Naive B cell (primary cell): ENCODE data around the gene NOP9. TPM values are rescaled to one million over a fixed set of nuclear protein-coding genes. Genes with fewer than 3 reads are reported as not detected.

Experiments
- ATAC-seq, 2 donors: fragments of 150-1000 bp; cut with Tn5 transposase; 2 replicates each; pipeline ENCODE4 v1.10.0; 2021; ENCODE audit warnings: low read depth in 2 of 2, mild to moderate bottlenecking in 2 of 2, moderate library complexity in 2 of 2
- DNase-seq: peaks from one replicate; pipeline ENCODE4 v3.0.0; 2022
- H3K27ac Mint-ChIP-seq, 6 donors: one replicate each; pipeline ENCODE4 v1.8.0; 2020 to 2022; ENCODE audit warnings: mild to moderate bottlenecking in 6 of 6, mixed read lengths in 6 of 6, moderate library complexity in 5 of 6, inconsistent platforms in 2 of 6
- H3K27me3 Mint-ChIP-seq, 3 donors: one replicate each; pipeline ENCODE4 v1.8.0; 2021 to 2022; ENCODE audit warnings: mixed read lengths in 3 of 3, mild to moderate bottlenecking in 1 of 3
- H3K36me3 Mint-ChIP-seq, 2 donors: one replicate each; pipeline ENCODE4 v1.8.0; 2020 to 2022; ENCODE audit warnings: mixed read lengths in 2 of 2, inconsistent platforms in 1 of 2, mild to moderate bottlenecking in 1 of 2
- H3K4me1 Mint-ChIP-seq, 3 donors: one replicate each; pipeline ENCODE4 v1.8.0; 2020 to 2022; ENCODE audit warnings: mixed read lengths in 3 of 3, inconsistent platforms in 1 of 3, mild to moderate bottlenecking in 1 of 3, moderate library complexity in 1 of 3
- H3K4me3 Mint-ChIP-seq, 8 donors: one replicate each; pipeline ENCODE4 v1.8.0; 2020 to 2022; ENCODE audit warnings: mild to moderate bottlenecking in 8 of 8, mixed read lengths in 8 of 8, moderate library complexity in 8 of 8, inconsistent platforms in 2 of 8
- H3K9me3 Mint-ChIP-seq, 7 donors: one replicate each; pipeline ENCODE4 v1.8.0; 2020 to 2022; ENCODE audit warnings: mixed read lengths in 7 of 7, mild to moderate bottlenecking in 5 of 7, inconsistent platforms in 2 of 7, moderate library complexity in 1 of 7
- polyA plus RNA-seq, 6 donors: library from polyadenylated mRNA; unstranded; fragments of 300-500 nt; fragmentation: Illumina TruSeq; gene quantifications; one replicate each; pipeline ENCODE4 v1.2.3, GENCODE V29; 2021; ENCODE audit warnings: low read depth in 6 of 6

NOP9 gene
- polyA plus RNA-seq, 6 donors from 2014 or later, result 0.83 to 2.4 (median 1.3) TPM

- peak overlapping the region; percentile 77 to 94 (median 91) for H3K4me3 Mint-ChIP-seq
- H3K36me3 Mint-ChIP-seq, result peaks cover 7 to 15% of the 10 kb centered on the region in 2 donors
- no peak for ATAC-seq
- DNase-seq, result no peak
- H3K27ac Mint-ChIP-seq, result peak overlapping the region; percentile 7 to 95 (median 54)
- no peaks in the 10 kb centered on the region for H3K9me3 Mint-ChIP-seq
- H3K27me3 Mint-ChIP-seq, result no peaks in the 10 kb centered on the region
- H3K4me1 Mint-ChIP-seq, result peaks cover 27 to 45% (median 45%) of the 10 kb centered on the region in 3 donors
Observed at GRCh38 chr14:24269910-24270536, 29.6 kb upstream of the NOP9 start.

GRCh38 chr14:24270537-24271133 lies 29.0 kb upstream of the NOP9 start:
- Mint-ChIP-seq H3K36me3 (peaks cover 7 to 15% of the 10 kb centered on the region in 2 donors), H3K4me3 (peak overlapping the region; percentile 77 to 94 (median 91)), H3K4me1 (peaks cover 33 to 46% (median 45%) of the 10 kb centered on the region in 3 donors), H3K9me3 (no peaks in the 10 kb centered on the region), H3K27me3 (no peaks in the 10 kb centered on the region), H3K27ac (peak overlapping the region; percentile 82 to 100 (median 96))
- DNase-seq (no peak), ATAC-seq (peak; percentile 1)

GRCh38 chr14:24271134-24271833 lies 28.4 kb upstream of the NOP9 start, which contains the start of gene RABGGTA:
Gene RABGGTA (minus strand): TSS chr14:24271597. CDS start chr14:24271115, 482 bp downstream.
- Mint-ChIP-seq H3K9me3 (no peaks in the 10 kb centered on the region), H3K27me3 (no peaks in the 10 kb centered on the region), H3K4me1 (peaks cover 33 to 46% (median 43%) of the 10 kb centered on the region in 3 donors), H3K36me3 (peaks cover 7 to 14% of the 10 kb centered on the region in 2 donors), H3K4me3 (peak within 1 kb of the TSS; percentile 77 to 94 (median 91)), H3K27ac (peak within 1 kb of the TSS; percentile 95 to 100 (median 99))
- ATAC-seq (peak; percentile 82), DNase-seq (peak; percentile 94)

- ATAC-seq (no peak), DNase-seq (no peak)
- no peaks in the 10 kb centered on the region for H3K9me3 Mint-ChIP-seq
- H3K4me3 Mint-ChIP-seq, result peak overlapping the region; percentile 77 to 94 (median 91)
- peak overlapping the region; percentile 95 to 100 (median 99) for H3K27ac Mint-ChIP-seq
- H3K4me1 Mint-ChIP-seq, result peaks cover 36 to 48% (median 42%) of the 10 kb centered on the region in 3 donors
- no peaks in the 10 kb centered on the region for H3K27me3 Mint-ChIP-seq
- peaks cover 6 to 8% of the 10 kb centered on the region in 2 donors for H3K36me3 Mint-ChIP-seq
Observed at GRCh38 chr14:24271834-24272263, 27.8 kb upstream of the NOP9 start.

GRCh38 chr14:24272467-24272866 lies 27.2 kb upstream of the NOP9 start:
- peak overlapping the region; percentile 95 to 100 (median 99) for H3K27ac Mint-ChIP-seq
- H3K9me3 Mint-ChIP-seq, result peaks cover 0 to 2% (median 0%) of the 10 kb centered on the region in 7 donors
- H3K27me3 Mint-ChIP-seq, result no peaks in the 10 kb centered on the region
- peak overlapping the region; percentile 15 to 93 (median 90) for H3K4me3 Mint-ChIP-seq
- no peak for ATAC-seq
- H3K36me3 Mint-ChIP-seq, result peaks cover 0 to 2% of the 10 kb centered on the region in 2 donors
- DNase-seq, result no peak
- peaks cover 41 to 50% (median 42%) of the 10 kb centered on the region in 3 donors for H3K4me1 Mint-ChIP-seq

GRCh38 chr14:24273422-24273998 lies 26.1 kb upstream of the NOP9 start:
- peaks cover 4 to 5% of the 10 kb centered on the region in 2 donors for H3K36me3 Mint-ChIP-seq
- H3K27ac Mint-ChIP-seq, result peak overlapping the region; percentile 81 to 100 (median 95)

GRCh38 chr14:24274101-24274543 lies 25.5 kb upstream of the NOP9 start:
- no peaks in the 10 kb centered on the region for H3K27me3 Mint-ChIP-seq
- peaks cover 0 to 8% (median 3%) of the 10 kb centered on the region in 7 donors for H3K9me3 Mint-ChIP-seq
- H3K27ac Mint-ChIP-seq, result peak overlapping the region; percentile 0 to 100 (median 95)
- peak overlapping the region in 5 of 8 donors; percentile 0 to 81 (median 28) for H3K4me3 Mint-ChIP-seq
- ATAC-seq (peak; percentile 27), DNase-seq (peak; percentile 70)
- peaks cover 57 to 64% (median 59%) of the 10 kb centered on the region in 3 donors for H3K4me1 Mint-ChIP-seq
- peaks cover 4 to 7% of the 10 kb centered on the region in 2 donors for H3K36me3 Mint-ChIP-seq

More at GRCh38 chr14:24273422-24273998, 26.1 kb upstream of the NOP9 start:
- Mint-ChIP-seq H3K4me3 (peak overlapping the region in 6 of 8 donors; percentile 0 to 81 (median 29)), H3K27me3 (no peaks in the 10 kb centered on the region), H3K9me3 (peaks cover 0 to 6% (median 0%) of the 10 kb centered on the region in 7 donors), H3K4me1 (peaks cover 51 to 60% (median 53%) of the 10 kb centered on the region in 3 donors)
- ATAC-seq (no peak), DNase-seq (no peak)

- ATAC-seq, result no peak
- Mint-ChIP-seq H3K27me3 (no peaks in the 10 kb centered on the region), H3K27ac (peak overlapping the region; percentile 88 to 99 (median 94)), H3K36me3 (peaks cover 4 to 7% of the 10 kb centered on the region in 2 donors), H3K9me3 (peaks cover 0 to 8% (median 3%) of the 10 kb centered on the region in 7 donors), H3K4me3 (peak overlapping the region in 7 of 8 donors; percentile 29 to 87 (median 72)), H3K4me1 (peaks cover 67 to 81% (median 73%) of the 10 kb centered on the region in 3 donors)
- DNase-seq, result no peak
Observed at GRCh38 chr14:24277071-24277470, 22.6 kb upstream of the NOP9 start.

- H3K4me1 Mint-ChIP-seq, result peaks cover 64 to 74% (median 66%) of the 10 kb centered on the region in 3 donors
Observed at GRCh38 chr14:24277606-24278321, 21.9 kb upstream of the NOP9 start.

GRCh38 chr14:24278424-24278823 lies 21.2 kb upstream of the NOP9 start:
- H3K36me3 Mint-ChIP-seq, result peaks cover 4 to 7% of the 10 kb centered on the region in 2 donors
- peaks cover 60 to 70% (median 64%) of the 10 kb centered on the region in 3 donors for H3K4me1 Mint-ChIP-seq
- H3K9me3 Mint-ChIP-seq, result peaks cover 0 to 8% (median 3%) of the 10 kb centered on the region in 7 donors
- DNase-seq, result no peak
- no peak for ATAC-seq
- peak overlapping the region; percentile 39 to 88 (median 66) for H3K4me3 Mint-ChIP-seq
- H3K27me3 Mint-ChIP-seq, result no peaks in the 10 kb centered on the region
- H3K27ac Mint-ChIP-seq, result peak overlapping the region; percentile 94 to 99 (median 98)

More at GRCh38 chr14:24277606-24278321, 21.9 kb upstream of the NOP9 start:
- DNase-seq, result peak; percentile 41
- H3K36me3 Mint-ChIP-seq, result peaks cover 4 to 7% of the 10 kb centered on the region in 2 donors
- peak; percentile 24 to 25 for ATAC-seq
- peak overlapping the region; percentile 19 to 88 (median 58) for H3K4me3 Mint-ChIP-seq
- peaks cover 0 to 8% (median 3%) of the 10 kb centered on the region in 7 donors for H3K9me3 Mint-ChIP-seq
- no peaks in the 10 kb centered on the region for H3K27me3 Mint-ChIP-seq
- H3K27ac Mint-ChIP-seq, result peak overlapping the region; percentile 94 to 99 (median 96)

- peaks cover 56 to 65% (median 59%) of the 10 kb centered on the region in 3 donors for H3K4me1 Mint-ChIP-seq
- H3K9me3 Mint-ChIP-seq, result peaks cover 0 to 8% (median 3%) of the 10 kb centered on the region in 7 donors
- H3K27ac Mint-ChIP-seq, result peak overlapping the region; percentile 93 to 99 (median 98)
- peaks cover 4 to 7% of the 10 kb centered on the region in 2 donors for H3K36me3 Mint-ChIP-seq
- H3K4me3 Mint-ChIP-seq, result peak overlapping the region; percentile 10 to 83 (median 70)
- H3K27me3 Mint-ChIP-seq, result no peaks in the 10 kb centered on the region
- peak; percentile 88 for ATAC-seq
- peak; percentile 71 for DNase-seq
Observed at GRCh38 chr14:24279301-24280186, 20.1 kb upstream of the NOP9 start.
